ENCODE measurements around the gene ACTL8.

The ACTL8 gene

GRCh38 chr1:17802164-17802563 is 47.0 kb downstream of the ACTL8 start:
- in situ Hi-C loops (cut with HindIII; ENCODE audit: low sequenced_read_pairs), result no loop called here
- no peak for DNase-seq (ENCODE audit: low read depth, low spot score)
- TF ChIP-seq, protein P1, sequence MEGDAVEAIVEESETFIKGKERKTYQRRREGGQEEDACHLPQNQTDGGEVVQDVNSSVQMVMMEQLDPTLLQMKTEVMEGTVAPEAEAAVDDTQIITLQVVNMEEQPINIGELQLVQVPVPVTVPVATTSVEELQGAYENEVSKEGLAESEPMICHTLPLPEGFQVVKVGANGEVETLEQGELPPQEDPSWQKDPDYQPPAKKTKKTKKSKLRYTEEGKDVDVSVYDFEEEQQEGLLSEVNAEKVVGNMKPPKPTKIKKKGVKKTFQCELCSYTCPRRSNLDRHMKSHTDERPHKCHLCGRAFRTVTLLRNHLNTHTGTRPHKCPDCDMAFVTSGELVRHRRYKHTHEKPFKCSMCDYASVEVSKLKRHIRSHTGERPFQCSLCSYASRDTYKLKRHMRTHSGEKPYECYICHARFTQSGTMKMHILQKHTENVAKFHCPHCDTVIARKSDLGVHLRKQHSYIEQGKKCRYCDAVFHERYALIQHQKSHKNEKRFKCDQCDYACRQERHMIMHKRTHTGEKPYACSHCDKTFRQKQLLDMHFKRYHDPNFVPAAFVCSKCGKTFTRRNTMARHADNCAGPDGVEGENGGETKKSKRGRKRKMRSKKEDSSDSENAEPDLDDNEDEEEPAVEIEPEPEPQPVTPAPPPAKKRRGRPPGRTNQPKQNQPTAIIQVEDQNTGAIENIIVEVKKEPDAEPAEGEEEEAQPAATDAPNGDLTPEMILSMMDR (IDR thresholded peaks at IDR 0.05; ENCODE audit: low read depth, low read length), result no peak
- no peak overlapping the region for H3K4me3 ChIP-seq (ENCODE audit: low read depth, low read length)

GRCh38 chr1:17802945-17803344 is 47.8 kb downstream of the ACTL8 start:
- in situ Hi-C loops (cut with HindIII; ENCODE audit: low sequenced_read_pairs), result no loop called here
- TF ChIP-seq, protein P1 (IDR thresholded peaks at IDR 0.05; ENCODE audit: low read depth, low read length), result no peak
- no peak overlapping the region for H3K4me3 ChIP-seq (ENCODE audit: low read depth, low read length)
- no peak for DNase-seq (ENCODE audit: low read depth, low spot score)

- TF ChIP-seq, protein P1 (IDR thresholded peaks at IDR 0.05; ENCODE audit: low read depth, low read length), result no peak
- DNase-seq (ENCODE audit: low read depth, low spot score), result no peak
- in situ Hi-C loops (cut with HindIII; ENCODE audit: low sequenced_read_pairs), result no loop called here
- no peak overlapping the region for H3K4me3 ChIP-seq (ENCODE audit: low read depth, low read length)
Measured at GRCh38 chr1:17805869-17806684, 50.9 kb downstream of the ACTL8 start.

DNA sequence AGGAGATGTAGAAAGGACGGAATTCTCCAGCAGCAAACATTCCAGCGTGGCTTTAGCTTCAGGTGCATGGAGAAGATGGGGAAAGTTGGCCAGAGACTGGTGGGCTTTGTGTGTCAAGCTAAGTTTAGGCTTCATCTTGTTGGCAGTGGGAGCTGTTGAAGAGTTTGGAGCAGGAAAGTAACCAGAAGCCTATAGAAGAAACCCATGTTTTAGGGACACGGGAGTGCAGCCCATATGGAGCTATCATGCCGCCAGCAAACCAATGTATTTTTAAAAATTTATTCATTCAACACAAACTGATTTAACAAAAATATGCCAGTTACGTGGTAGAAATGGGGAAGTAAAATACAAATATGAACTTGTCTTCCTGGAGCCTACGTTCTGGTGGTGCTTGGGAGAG is 53.7 kb downstream of the ACTL8 start:
- TF ChIP-seq, protein P1 (IDR thresholded peaks at IDR 0.05; ENCODE audit: low read depth, low read length), result no peak
- no peak for DNase-seq (ENCODE audit: low read depth, low spot score)
- no peak overlapping the region for H3K4me3 ChIP-seq (ENCODE audit: low read depth, low read length)
- in situ Hi-C loops (cut with HindIII; ENCODE audit: low sequenced_read_pairs), result no loop called here

GRCh38 chr1:17810668-17811067 is 55.5 kb downstream of the ACTL8 start:
- TF ChIP-seq, protein P1 (IDR thresholded peaks at IDR 0.05; ENCODE audit: low read depth, low read length), result no peak
- in situ Hi-C loops (cut with HindIII; ENCODE audit: low sequenced_read_pairs), result no loop called here
- H3K4me3 ChIP-seq (ENCODE audit: low read depth, low read length), result no peak overlapping the region
- DNase-seq (ENCODE audit: low read depth, low spot score), result no peak

- in situ Hi-C loops (cut with HindIII; ENCODE audit: low sequenced_read_pairs), result no loop called here
- TF ChIP-seq, protein P1 (IDR thresholded peaks at IDR 0.05; ENCODE audit: low read depth, low read length), result no peak
- no peak overlapping the region for H3K4me3 ChIP-seq (ENCODE audit: low read depth, low read length)
- DNase-seq (ENCODE audit: low read depth, low spot score), result no peak
Measured at GRCh38 chr1:17816511-17816910, 61.4 kb downstream of the ACTL8 start.
